ENCODE measurements around the gene NEGR1. TPM values are rescaled to one million over a fixed set of nuclear protein-coding genes. Genes with fewer than 3 reads are reported as not detected.

Gene NEGR1
- total RNA-seq, 1 donor from 2014 or later, result 7.6 TPM

- Mint-ChIP-seq H3K4me3 (ENCODE audit: unreplicated experiment) (no peak overlapping the region), H3K27ac (ENCODE audit: unreplicated experiment) (no peak overlapping the region)
These were observed 140.5 kb downstream of the NEGR1 start for GRCh38 chr1:72141875-72142274.

DNA sequence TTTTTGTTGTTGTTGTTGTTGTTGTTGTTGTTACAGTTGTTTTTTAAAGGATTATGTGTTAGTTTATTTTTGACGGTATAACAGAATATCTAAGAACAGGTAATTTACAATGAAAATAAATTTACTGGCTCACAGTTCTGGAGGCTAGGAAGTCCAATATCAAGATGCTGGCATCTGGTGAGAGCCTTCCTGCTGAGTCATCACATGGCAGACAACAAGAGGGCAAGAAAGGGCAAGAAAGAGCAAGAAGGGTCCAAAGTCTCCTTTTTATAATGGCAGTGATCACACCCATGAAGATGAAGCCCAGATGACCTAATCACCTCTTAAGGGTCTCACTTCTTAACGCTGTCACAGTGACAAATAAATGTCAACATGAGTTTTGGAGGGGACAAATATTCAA lies 142.1 kb downstream of the NEGR1 start:
- TF ChIP-seq CTCF (IDR thresholded peaks at IDR 0.05), result no peak
- no peak overlapping the region for H3K4me3 Mint-ChIP-seq (ENCODE audit: unreplicated experiment)
- no peak overlapping the region for H3K27ac Mint-ChIP-seq (ENCODE audit: unreplicated experiment)
- H3K36me3 Mint-ChIP-seq (ENCODE audit: unreplicated experiment), result peaks cover 4% of the 10 kb centered on the region
- DNase-seq (ENCODE audit: extremely low spot score, unreplicated experiment), result no peak
- H3K9me3 Mint-ChIP-seq (ENCODE audit: unreplicated experiment), result peaks cover 17% of the 10 kb centered on the region
- H3K4me1 Mint-ChIP-seq (ENCODE audit: unreplicated experiment), result no peaks in the 10 kb centered on the region
- H3K27me3 Mint-ChIP-seq (ENCODE audit: unreplicated experiment), result no peaks in the 10 kb centered on the region

More at GRCh38 chr1:72141875-72142274, 140.5 kb downstream of the NEGR1 start:
- no peaks in the 10 kb centered on the region for H3K4me1 Mint-ChIP-seq (ENCODE audit: unreplicated experiment)
- TF ChIP-seq CTCF (IDR thresholded peaks at IDR 0.05), result no peak
- H3K9me3 Mint-ChIP-seq (ENCODE audit: unreplicated experiment), result peaks cover 9% of the 10 kb centered on the region
- H3K36me3 Mint-ChIP-seq (ENCODE audit: unreplicated experiment), result peaks cover 2% of the 10 kb centered on the region
- no peak for DNase-seq (ENCODE audit: extremely low spot score, unreplicated experiment)
- H3K27me3 Mint-ChIP-seq (ENCODE audit: unreplicated experiment), result no peaks in the 10 kb centered on the region

GRCh38 chr1:72137656-72138055 lies 144.7 kb downstream of the NEGR1 start:
- no peak for TF ChIP-seq CTCF (IDR thresholded peaks at IDR 0.05)
- Mint-ChIP-seq H3K27ac (ENCODE audit: unreplicated experiment) (no peak overlapping the region), H3K4me3 (ENCODE audit: unreplicated experiment) (no peak overlapping the region), H3K36me3 (ENCODE audit: unreplicated experiment) (peaks cover 4% of the 10 kb centered on the region), H3K9me3 (ENCODE audit: unreplicated experiment) (peaks cover 17% of the 10 kb centered on the region), H3K27me3 (ENCODE audit: unreplicated experiment) (no peaks in the 10 kb centered on the region), H3K4me1 (ENCODE audit: unreplicated experiment) (no peaks in the 10 kb centered on the region)
- DNase-seq (ENCODE audit: extremely low spot score, unreplicated experiment), result no peak

- Mint-ChIP-seq H3K4me1 (ENCODE audit: unreplicated experiment) (peaks cover 6% of the 10 kb centered on the region), H3K4me3 (ENCODE audit: unreplicated experiment) (no peak overlapping the region), H3K9me3 (ENCODE audit: unreplicated experiment) (no peaks in the 10 kb centered on the region)
These were observed 152.5 kb downstream of the NEGR1 start for GRCh38 chr1:72129869-72130268.

More at GRCh38 chr1:72129869-72130268, 152.5 kb downstream of the NEGR1 start:
- H3K27ac Mint-ChIP-seq (ENCODE audit: unreplicated experiment), result no peak overlapping the region
- no peak for TF ChIP-seq CTCF (IDR thresholded peaks at IDR 0.05)
- DNase-seq (ENCODE audit: extremely low spot score, unreplicated experiment), result no peak
- H3K27me3 Mint-ChIP-seq (ENCODE audit: unreplicated experiment), result no peaks in the 10 kb centered on the region
- no peaks in the 10 kb centered on the region for H3K36me3 Mint-ChIP-seq (ENCODE audit: unreplicated experiment)
